Hematopoietic multipotent progenitor cell treated with erythropoietin and hydrocortisone succinate and interleukin-3 and kit ligand, for 4 days (in vitro differentiated cells): ENCODE measurements around the gene ITSN1.
"Not testable (repeated sequence)": the region's sequence is repeated elsewhere in the genome, so short reads cannot be mapped to it uniquely, and the experiment has no call there.

Source experiments
- DNase-seq: peaks from one replicate; pipeline ENCODE4 v3.0.0-alpha.2; 2015

ITSN1 gene

GRCh38 chr21:33899199-33899598 is 256.9 kb downstream of the ITSN1 start:
- no peak for DNase-seq

GRCh38 chr21:33901412-33902288 is 259.3 kb downstream of the ITSN1 start:
- peak; percentile 74 for DNase-seq

- DNase-seq: no peak
Observed at GRCh38 chr21:33902349-33902748, 260.0 kb downstream of the ITSN1 start.

GRCh38 chr21:33904041-33904440 is 261.7 kb downstream of the ITSN1 start:
- no peak for DNase-seq

- DNase-seq: no peak
Observed at GRCh38 chr21:33908760-33909159, 266.5 kb downstream of the ITSN1 start.

- DNase-seq: no peak
Observed at GRCh38 chr21:33909756-33910155, 267.5 kb downstream of the ITSN1 start.

- DNase-seq: peak; percentile 30
Observed at GRCh38 chr21:33914188-33914587, 271.9 kb downstream of the ITSN1 start.

GRCh38 chr21:33915368-33916199 is 273.3 kb downstream of the ITSN1 start, which contains the start of gene ATP5PO:
Gene ATP5PO, minus strand, starts transcription at chr21:33915804. Its CDS starts 41 bp downstream, at chr21:33915763.
- peak; percentile 99 for DNase-seq

GRCh38 chr21:33916200-33916567 is 273.9 kb downstream of the ITSN1 start:
- DNase-seq: no peak

- DNase-seq: no peak
Observed at GRCh38 chr21:33917421-33917820, 275.1 kb downstream of the ITSN1 start.

- peak; percentile 92 for DNase-seq
Observed at GRCh38 chr21:33924079-33924765, 281.9 kb downstream of the ITSN1 start.

- DNase-seq: peak; percentile 29
Observed at GRCh38 chr21:33924766-33925100, 282.4 kb downstream of the ITSN1 start.

GRCh38 chr21:33926248-33926647 is 283.9 kb downstream of the ITSN1 start:
- DNase-seq: not testable (repeated sequence)

- DNase-seq: not testable (repeated sequence)
Observed at GRCh38 chr21:33931052-33931798, 288.9 kb downstream of the ITSN1 start.

GRCh38 chr21:33931799-33932390 is 289.6 kb downstream of the ITSN1 start:
- DNase-seq: peak; percentile 49

GRCh38 chr21:33932731-33933130 is 290.4 kb downstream of the ITSN1 start:
- no peak for DNase-seq

GRCh38 chr21:33936301-33937038 is 294.2 kb downstream of the ITSN1 start:
- DNase-seq: peak; percentile 27

GRCh38 chr21:33937146-33937545 is 294.8 kb downstream of the ITSN1 start:
- DNase-seq: no peak

- DNase-seq: peak; percentile 34
Observed at GRCh38 chr21:33937931-33938339, 295.6 kb downstream of the ITSN1 start.

GRCh38 chr21:33938381-33938780 is 296.1 kb downstream of the ITSN1 start:
- DNase-seq: no peak

GRCh38 chr21:33939226-33939625 is 296.9 kb downstream of the ITSN1 start:
- DNase-seq: no peak
